ENCODE data around the gene AGPAT3. TPM values are rescaled to one million over a fixed set of nuclear protein-coding genes. Genes with fewer than 3 reads are reported as not detected.

The AGPAT3 gene
- polyA plus RNA-seq, 2 of the 4 experiments (the other 2 are of a cell fraction) = 18.2 to 20.3 TPM

GRCh38 chr21:43886565-43886964 is 21.5 kb downstream of the AGPAT3 start:
- TF ChIP-seq HOXB13 (CRISPR knock-in tag; IDR thresholded peaks at IDR 0.05; ENCODE audit: low read depth) = no peak
- no peak for TF ChIP-seq EHF (CRISPR knock-in tag; IDR thresholded peaks at IDR 0.05)
- no peak for TF ChIP-seq ZFP36 (IDR thresholded peaks at IDR 0.05; ENCODE audit: borderline replicate concordance, partially characterized antibody)
- TF ChIP-seq POLR2AphosphoS2 (conservative IDR thresholded peaks at IDR 0.05; ENCODE audit: low read length) = no peak
- TF ChIP-seq ZSCAN20 (CRISPR knock-in tag; IDR thresholded peaks at IDR 0.05) = no peak
- TF ChIP-seq GATA3 (IDR thresholded peaks at IDR 0.05; ENCODE audit: borderline replicate concordance) = no peak
- no peak for TF ChIP-seq MAFK (IDR thresholded peaks at IDR 0.05; ENCODE audit: partially characterized antibody)
- no peak for TF ChIP-seq TP53 (CRISPR knock-in tag; IDR thresholded peaks at IDR 0.05)
- no peak for TF ChIP-seq HES2 (IDR thresholded peaks at IDR 0.05)
- TF ChIP-seq HDAC2 (IDR thresholded peaks at IDR 0.05) = no peak
- no peak for TF ChIP-seq ATOH8 (CRISPR knock-in tag; IDR thresholded peaks at IDR 0.05; ENCODE audit: low read depth)
- TF ChIP-seq KDM1A (IDR thresholded peaks at IDR 0.05; ENCODE audit: low read depth) = no peak
- no peak for TF ChIP-seq BCL3 (IDR thresholded peaks at IDR 0.05)
- POLR2A ChIA-PET = no interaction called here
- CTCF ChIA-PET = interaction anchor here (1.9 kb wide), 1 partner anchor 76 kb away, joined by 7 read pairs; no protein-coding TSS in a partner anchor
- no peak for DNase-seq (ENCODE audit: low read depth in 1 of 2, low spot score in 1 of 2)
- Histone ChIP-seq H3K27ac (no peak overlapping the region), H3K4me3 (no peak overlapping the region), H3K4me1 (peaks cover 8% of the 10 kb centered on the region; the same call in 2 of the 3 replicates), H3K9me3 (no peaks in the 10 kb centered on the region), H3K4me2 (no peak overlapping the region)
- FAIRE-seq = no peak
- no peak for ATAC-seq
- WGBS (ENCODE audit: missing lambda C conversion rate) = 81% methylated on average over 1 of the region's 1 CpG

GRCh38 chr21:43889069-43889468 is 24.0 kb downstream of the AGPAT3 start:
- peaks cover 4% of the 10 kb centered on the region; the same call in 2 of the 3 replicates for H3K4me1 ChIP-seq
- ChIA-PET POLR2A (no interaction called here), CTCF (no interaction called here)
- H3K9me3 ChIP-seq = no peaks in the 10 kb centered on the region
- TF ChIP-seq FOXS1 (CRISPR knock-in tag; IDR thresholded peaks at IDR 0.05) = no peak
- TF ChIP-seq RARB (CRISPR knock-in tag; IDR thresholded peaks at IDR 0.05) = no peak
- no peak for TF ChIP-seq ELK1 (IDR thresholded peaks at IDR 0.05; ENCODE audit: low read depth, low read length)
- no peak for TF ChIP-seq HMGXB4 (CRISPR knock-in tag; IDR thresholded peaks at IDR 0.05; ENCODE audit: borderline replicate concordance)
- TF ChIP-seq BCL3 (IDR thresholded peaks at IDR 0.05) = no peak
- no peak for TF ChIP-seq RAD21 (conservative IDR thresholded peaks at IDR 0.05 in 1 of 2, IDR thresholded peaks at IDR 0.05 in 1 of 2)
- no peak for TF ChIP-seq ZNF302 (CRISPR knock-in tag; IDR thresholded peaks at IDR 0.05)
- TF ChIP-seq EHMT2 (IDR thresholded peaks at IDR 0.05; ENCODE audit: low read depth) = no peak
- TF ChIP-seq SMC3 (IDR thresholded peaks at IDR 0.05) = no peak
- no peak for TF ChIP-seq MAFK (IDR thresholded peaks at IDR 0.05; ENCODE audit: partially characterized antibody)
- TF ChIP-seq E2F6 (IDR thresholded peaks at IDR 0.05; ENCODE audit: borderline replicate concordance, low read depth) = no peak
- no peak overlapping the region for H3K4me3 ChIP-seq
- no peak overlapping the region for H3K27ac ChIP-seq
- DNase-seq (ENCODE audit: low read depth in 1 of 2, low spot score in 1 of 2) (no peak), ATAC-seq (no peak), FAIRE-seq (no peak)
- 88% methylated on average over 3 of the region's 3 CpGs for WGBS (ENCODE audit: missing lambda C conversion rate)
- H3K4me2 ChIP-seq = no peak overlapping the region
